ENCODE data around the gene SLC24A3.

Gene SLC24A3

GRCh38 chr20:19253316-19253715, 40.9 kb downstream of the SLC24A3 start:
- DNase-seq (ENCODE audit: extremely low spot score) = no peak
- CTCF ChIA-PET = no interaction called here
- TF ChIP-seq BHLHE40 (IDR thresholded peaks at IDR 0.05; ENCODE audit: borderline replicate concordance) = no peak
- no peak for TF ChIP-seq ZNF384 (IDR thresholded peaks at IDR 0.05)
- no peak for TF ChIP-seq SUZ12 (IDR thresholded peaks at IDR 0.05)
- TF ChIP-seq ELF4 (IDR thresholded peaks at IDR 0.05) = no peak
- no peak for TF ChIP-seq TARDBP (IDR thresholded peaks at IDR 0.05)
- TF ChIP-seq LEF1 (IDR thresholded peaks at IDR 0.05; ENCODE audit: borderline replicate concordance) = no peak
- no peak for TF ChIP-seq FOXK2 (IDR thresholded peaks at IDR 0.05)
- no peak for TF ChIP-seq SP1 (IDR thresholded peaks at IDR 0.05)
- POLR2A ChIA-PET = no interaction called here

GRCh38 chr20:19253916-19254820, 41.7 kb downstream of the SLC24A3 start:
- ChIA-PET POLR2A (no interaction called here), CTCF (no interaction called here)
- TF ChIP-seq HDGF (IDR thresholded peaks at IDR 0.05; ENCODE audit: borderline replicate concordance) (no peak), SUZ12 (IDR thresholded peaks at IDR 0.05) (no peak), FOXA1 (IDR thresholded peaks at IDR 0.05) (no peak), SP1 (IDR thresholded peaks at IDR 0.05) (no peak)
- no peak for DNase-seq (ENCODE audit: extremely low spot score)

GRCh38 chr20:19254956-19255355, 42.5 kb downstream of the SLC24A3 start:
- DNase-seq (ENCODE audit: extremely low spot score) = no peak
- TF ChIP-seq NFRKB (IDR thresholded peaks at IDR 0.05) (no peak), PKNOX1 (IDR thresholded peaks at IDR 0.05) (no peak), L3MBTL2 (conservative IDR thresholded peaks at IDR 0.05) (no peak), ARNT (IDR thresholded peaks at IDR 0.05) (no peak), ZNF384 (IDR thresholded peaks at IDR 0.05) (no peak), FOXA1 (IDR thresholded peaks at IDR 0.05) (no peak)
- ChIA-PET POLR2A (no interaction called here), CTCF (no interaction called here)

- CTCF ChIA-PET = no interaction called here
- TF ChIP-seq PKNOX1 (IDR thresholded peaks at IDR 0.05) (no peak), LEF1 (IDR thresholded peaks at IDR 0.05; ENCODE audit: borderline replicate concordance) (no peak), FOXA1 (IDR thresholded peaks at IDR 0.05) (no peak)
- POLR2A ChIA-PET = no interaction called here
- no peak for DNase-seq (ENCODE audit: extremely low spot score)
These were observed 43.6 kb downstream of the SLC24A3 start for GRCh38 chr20:19256085-19256484.

- TF ChIP-seq HDGF (IDR thresholded peaks at IDR 0.05; ENCODE audit: borderline replicate concordance) (no peak), ELF4 (IDR thresholded peaks at IDR 0.05) (no peak), PKNOX1 (IDR thresholded peaks at IDR 0.05) (no peak), TARDBP (IDR thresholded peaks at IDR 0.05) (no peak), LEF1 (IDR thresholded peaks at IDR 0.05; ENCODE audit: borderline replicate concordance) (no peak)
- ChIA-PET CTCF (interaction anchor here (0.6 kb wide), 1 partner anchor 913 kb away, joined by 3 read pairs; no protein-coding TSS in a partner anchor), POLR2A (no interaction called here)
- no peak for DNase-seq (ENCODE audit: extremely low spot score)
These were observed 44.6 kb downstream of the SLC24A3 start for GRCh38 chr20:19256906-19257595.

- CTCF ChIA-PET = no interaction called here
- POLR2A ChIA-PET = no interaction called here
- DNase-seq (ENCODE audit: extremely low spot score) = no peak
- TF ChIP-seq TARDBP (IDR thresholded peaks at IDR 0.05) (no peak), L3MBTL2 (conservative IDR thresholded peaks at IDR 0.05) (no peak), SUZ12 (IDR thresholded peaks at IDR 0.05) (no peak), FOXA1 (IDR thresholded peaks at IDR 0.05) (no peak), HDGF (IDR thresholded peaks at IDR 0.05; ENCODE audit: borderline replicate concordance) (no peak), SP1 (IDR thresholded peaks at IDR 0.05) (no peak), ZNF384 (IDR thresholded peaks at IDR 0.05) (no peak), LEF1 (IDR thresholded peaks at IDR 0.05; ENCODE audit: borderline replicate concordance) (no peak), FOXM1 (IDR thresholded peaks at IDR 0.05; ENCODE audit: borderline replicate concordance) (no peak), FOXK2 (IDR thresholded peaks at IDR 0.05) (no peak), ARNT (IDR thresholded peaks at IDR 0.05) (no peak), BHLHE40 (IDR thresholded peaks at IDR 0.05; ENCODE audit: borderline replicate concordance) (no peak), NFRKB (IDR thresholded peaks at IDR 0.05) (no peak), ELF4 (IDR thresholded peaks at IDR 0.05) (no peak), PKNOX1 (IDR thresholded peaks at IDR 0.05) (no peak), CTBP1 (IDR thresholded peaks at IDR 0.05; ENCODE audit: borderline replicate concordance) (no peak)
These were observed 45.4 kb downstream of the SLC24A3 start for GRCh38 chr20:19257865-19258264.
